GM12872 (cell line): ENCODE measurements around the gene FLT4.

Experiments used
- CTCF ChIP-seq: IDR thresholded peaks from 3 replicates; pipeline ENCODE4 v1.5.1; 2011; ENCODE audit warnings: low read depth, mild to moderate bottlenecking, low read length, moderate library complexity; ENCODE audit not compliant: insufficient read depth

The FLT4 gene

GRCh38 chr5:180658774-180659564 lies 9.6 kb upstream of the FLT4 start:
- no peak for TF ChIP-seq CTCF

DNA sequence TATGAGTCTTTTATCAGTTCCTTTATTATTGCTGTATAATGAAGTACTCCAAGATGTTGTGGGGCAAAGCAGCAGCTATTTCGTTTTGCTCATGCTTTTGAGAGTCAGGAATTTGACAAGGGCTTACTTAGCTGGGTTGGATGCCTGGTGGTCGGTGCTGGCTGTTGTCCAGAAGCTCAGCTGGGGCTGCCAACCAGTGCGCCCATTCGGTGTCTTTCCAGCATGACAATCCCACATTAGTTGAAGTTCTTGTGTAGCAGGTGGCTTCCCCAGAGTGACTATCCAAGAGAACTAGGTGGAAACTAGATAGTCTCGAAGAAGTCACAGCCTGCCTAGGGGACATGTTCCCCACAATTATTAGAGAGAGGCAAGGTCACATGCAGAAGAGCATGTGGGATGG lies 3.4 kb upstream of the FLT4 start:
- no peak for TF ChIP-seq CTCF

DNA sequence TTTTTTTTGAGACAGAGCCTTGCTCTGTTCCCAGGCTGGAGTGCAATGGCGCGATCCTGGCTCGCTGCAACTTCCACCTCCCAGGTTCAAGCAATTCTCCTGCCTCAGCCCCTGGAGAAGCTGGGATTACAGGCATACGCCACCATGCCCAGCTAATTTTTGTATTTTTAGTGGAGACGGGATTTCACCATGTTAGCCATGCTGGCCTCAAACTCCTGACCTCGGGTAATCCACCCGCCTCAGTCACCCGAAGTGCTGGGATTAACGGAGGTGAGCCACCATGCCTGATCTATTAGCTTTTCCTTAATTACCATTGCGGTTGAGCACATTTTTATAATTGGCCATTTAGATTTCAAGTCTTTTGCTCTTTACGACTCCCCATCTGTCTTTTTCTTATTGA lies 2.9 kb upstream of the FLT4 start:
- TF ChIP-seq CTCF = no peak

DNA sequence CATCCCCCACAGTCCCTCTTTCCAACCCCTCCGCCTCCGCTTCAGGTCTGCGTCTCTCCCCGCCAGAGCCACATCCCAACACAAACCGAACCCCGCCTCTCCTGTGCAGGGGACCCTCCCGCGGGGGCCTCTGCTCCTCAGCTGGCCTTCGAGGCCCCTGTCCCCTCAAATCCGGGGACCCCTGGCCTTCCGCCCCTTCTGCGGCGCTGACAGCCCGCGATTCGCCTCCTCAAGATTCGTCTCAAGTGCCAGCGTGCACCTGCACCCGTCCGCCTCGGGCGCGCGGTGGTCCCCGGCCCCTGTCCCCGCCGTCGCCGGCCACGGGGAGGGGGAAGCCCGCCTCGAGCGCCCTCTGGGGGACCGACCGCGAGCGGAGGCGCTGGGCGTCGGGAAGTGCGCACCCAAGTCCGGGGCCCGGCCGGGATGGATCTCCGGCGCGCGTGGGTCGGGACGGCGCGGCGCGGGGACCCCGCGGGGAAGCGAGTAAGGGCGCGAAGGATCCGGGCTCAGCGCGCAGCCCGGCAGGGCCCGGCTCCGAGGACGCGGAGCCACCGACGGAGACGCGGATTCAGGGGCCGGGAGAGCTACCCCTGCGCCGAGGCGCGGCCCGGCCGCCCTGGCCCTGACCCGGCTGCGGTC lies 623 bp downstream of the FLT4 start:
- no peak for TF ChIP-seq CTCF

GRCh38 chr5:180647941-180648500 lies 1.4 kb downstream of the FLT4 start:
- no peak for TF ChIP-seq CTCF

GRCh38 chr5:180647465-180647864 lies 1.9 kb downstream of the FLT4 start:
- no peak for TF ChIP-seq CTCF

DNA sequence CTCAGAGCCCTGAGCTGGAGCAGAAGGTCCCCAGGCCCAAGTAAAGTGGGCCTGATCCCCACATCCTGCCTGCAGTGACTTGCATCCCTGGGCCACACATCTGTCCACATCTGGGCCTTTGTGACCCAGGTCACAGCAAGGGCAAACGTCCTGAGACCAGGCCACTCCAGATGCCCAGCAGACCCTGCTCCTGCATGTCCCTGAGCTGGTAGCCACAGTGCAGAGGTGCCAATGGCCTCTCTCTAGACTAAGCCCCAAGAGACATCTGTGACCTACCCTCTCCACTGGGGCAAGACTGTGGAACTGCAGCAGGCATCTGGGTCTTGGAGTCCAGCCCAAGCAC lies 2.5 kb downstream of the FLT4 start:
- no peak for TF ChIP-seq CTCF
